GM19372 (cell line): ENCODE data around the gene C5orf15.
"Not testable (repeated sequence)": the region's sequence is repeated elsewhere in the genome, so short reads cannot be mapped to it uniquely, and the experiment has no call there.

ENCODE experiments used
- ATAC-seq: cut with Tn5 transposase; IDR thresholded peaks from one replicate; pipeline ENCODE4 v1.9.1; 2021; ENCODE audit warnings: mild to moderate bottlenecking, low read depth, moderate library complexity; ENCODE audit not compliant: unreplicated experiment

C5orf15 gene

DNA sequence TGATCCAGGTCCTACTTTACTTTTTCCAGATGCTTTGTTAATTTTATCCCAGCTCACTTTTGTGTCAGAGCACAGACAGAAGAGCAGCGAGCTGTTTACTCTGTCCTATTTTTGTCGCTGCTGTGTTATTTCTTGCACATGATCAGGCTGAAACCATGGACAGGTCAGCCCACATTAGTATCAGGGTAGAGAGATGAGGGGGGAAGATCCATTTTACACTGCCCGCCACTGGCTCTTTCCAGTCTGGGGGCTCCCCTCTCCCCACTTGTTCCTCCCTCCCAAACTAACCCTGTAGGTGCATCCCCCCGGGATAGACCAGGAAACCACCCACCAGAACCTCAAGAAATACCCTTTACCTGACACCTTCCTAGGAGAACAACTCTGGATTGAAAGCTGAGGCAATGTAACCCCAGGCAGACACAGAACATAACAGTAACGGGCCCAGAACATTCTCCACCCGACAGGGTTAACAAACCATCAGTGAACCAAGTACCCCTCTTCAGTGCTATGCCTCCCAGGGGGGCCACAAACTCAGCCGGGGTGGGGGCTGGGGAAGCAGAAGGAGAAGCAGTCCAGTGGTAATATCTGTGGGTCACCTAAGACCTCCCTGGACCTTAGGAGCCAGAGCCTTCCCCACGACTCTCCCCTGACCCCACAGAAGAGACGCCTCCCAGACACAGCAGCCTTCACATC is 26.0 kb upstream of the C5orf15 start:
- no peak for ATAC-seq

DNA sequence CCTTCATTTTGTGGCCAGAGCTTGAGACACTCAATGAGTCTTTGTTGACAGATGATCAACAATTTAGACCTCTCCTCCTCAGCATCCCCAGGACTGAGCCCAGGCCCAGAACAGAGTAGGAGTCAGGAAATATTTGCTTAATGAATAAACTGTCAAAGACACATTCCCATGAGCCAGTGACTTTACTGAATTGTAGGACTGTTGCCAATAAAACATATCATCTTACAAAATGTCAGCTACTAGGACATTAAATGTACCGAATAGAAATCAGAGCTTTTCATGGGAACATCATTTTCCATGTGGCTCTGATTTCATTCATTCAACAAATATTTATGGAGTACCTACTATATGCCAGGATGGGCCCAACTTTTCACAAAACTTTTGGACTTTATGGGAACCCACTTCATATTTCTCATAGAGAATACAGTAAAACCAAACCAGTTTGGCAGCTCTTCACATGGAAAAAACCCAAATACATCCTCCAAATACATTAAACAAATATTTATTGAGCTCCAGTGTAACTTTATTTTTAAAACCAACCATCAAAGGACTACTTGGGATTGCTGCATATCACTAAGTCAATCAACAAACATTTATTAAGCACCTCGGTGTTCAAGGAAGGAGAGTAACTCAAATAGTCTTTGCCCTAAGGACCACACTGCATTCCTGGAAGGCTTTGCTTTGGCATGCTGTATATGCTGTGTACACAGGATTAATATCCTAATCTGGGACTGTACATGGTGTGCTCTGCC is 24.9 kb upstream of the C5orf15 start:
- ATAC-seq = no peak

DNA sequence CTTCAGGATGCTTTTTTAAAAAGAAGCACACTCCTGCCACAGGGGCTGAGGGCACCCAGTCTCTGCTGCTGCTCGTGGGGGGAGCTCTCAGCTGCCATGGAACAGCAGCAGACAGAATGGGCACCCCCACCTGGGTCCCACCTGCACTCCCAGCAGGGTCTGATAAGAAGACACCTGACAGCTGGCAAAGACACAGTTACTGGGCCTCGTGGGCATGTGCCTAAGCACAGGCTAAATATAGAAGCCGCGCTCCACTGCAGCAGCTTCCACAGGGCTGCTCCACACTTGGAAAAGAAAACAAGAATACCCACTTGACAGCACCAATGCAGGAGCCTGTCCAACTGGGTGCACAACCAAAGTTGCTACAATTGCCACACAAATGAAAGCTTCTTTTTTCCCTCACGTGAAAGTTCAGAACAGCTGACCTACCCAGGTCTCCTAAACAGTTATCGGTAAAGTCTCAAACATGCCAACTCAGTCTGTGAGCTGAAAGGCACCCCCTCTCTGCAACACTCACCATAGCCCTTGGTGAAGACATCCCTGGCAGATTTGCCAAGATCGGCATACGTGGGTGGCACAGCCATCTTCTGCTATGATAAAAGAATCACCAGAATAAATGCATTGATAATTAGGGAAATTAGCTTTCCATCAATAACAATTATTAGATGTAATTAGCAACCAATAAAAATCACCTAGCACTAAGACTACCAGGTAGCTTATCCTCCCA is 24.2 kb upstream of the C5orf15 start:
- ATAC-seq = no peak

DNA sequence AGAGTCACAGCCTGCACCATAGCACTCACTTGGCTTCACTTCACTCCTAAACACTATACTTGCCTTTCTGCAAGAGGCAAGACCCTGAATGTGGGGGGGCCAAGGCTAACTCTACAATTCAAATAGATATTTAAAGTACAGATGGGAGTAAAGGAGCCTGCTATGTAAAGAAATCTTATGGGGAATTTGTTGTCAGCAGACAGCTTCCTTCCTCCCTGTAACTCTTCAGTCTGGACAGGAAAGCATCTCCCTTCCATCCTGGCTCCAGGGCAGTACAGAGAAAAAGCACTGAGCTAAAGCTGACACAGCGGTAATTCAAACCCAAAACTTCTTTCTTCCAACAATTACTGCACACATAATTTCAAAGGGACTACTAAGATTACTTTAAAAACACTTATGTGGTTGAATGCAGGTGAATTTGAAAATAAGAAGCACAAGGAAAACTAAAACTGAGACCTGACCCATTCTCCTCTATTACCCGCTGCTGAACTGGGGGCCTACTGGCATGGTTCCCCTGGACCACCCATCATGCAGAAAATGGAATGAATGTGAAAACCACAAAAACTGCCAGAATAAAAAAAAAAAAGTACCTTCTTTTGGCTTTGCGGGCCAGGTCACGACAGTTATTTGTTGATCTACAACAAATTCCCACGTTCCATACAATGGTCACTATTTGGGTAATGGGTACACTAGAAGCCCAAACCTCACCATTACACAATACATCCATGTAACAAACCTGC is 22.9 kb upstream of the C5orf15 start:
- no peak for ATAC-seq

DNA sequence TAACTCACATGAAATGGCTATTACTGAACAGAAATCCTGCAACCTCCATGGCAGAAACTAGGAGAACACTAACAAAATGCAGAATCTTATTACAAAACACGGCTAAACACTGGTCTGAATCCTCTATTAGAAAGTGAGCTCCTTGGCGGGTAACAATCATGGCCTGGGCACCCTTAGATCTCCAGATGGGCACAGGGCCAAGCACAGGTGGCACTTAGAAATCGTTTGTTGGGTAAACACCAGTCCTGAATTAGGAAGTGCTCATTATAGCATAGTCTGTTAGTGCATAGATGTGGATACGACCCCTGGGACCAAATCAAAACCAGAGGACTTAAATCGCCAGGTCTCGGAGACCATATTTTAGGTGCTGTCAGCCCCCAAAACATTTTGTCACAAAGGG is 22.0 kb upstream of the C5orf15 start:
- ATAC-seq = no peak

DNA sequence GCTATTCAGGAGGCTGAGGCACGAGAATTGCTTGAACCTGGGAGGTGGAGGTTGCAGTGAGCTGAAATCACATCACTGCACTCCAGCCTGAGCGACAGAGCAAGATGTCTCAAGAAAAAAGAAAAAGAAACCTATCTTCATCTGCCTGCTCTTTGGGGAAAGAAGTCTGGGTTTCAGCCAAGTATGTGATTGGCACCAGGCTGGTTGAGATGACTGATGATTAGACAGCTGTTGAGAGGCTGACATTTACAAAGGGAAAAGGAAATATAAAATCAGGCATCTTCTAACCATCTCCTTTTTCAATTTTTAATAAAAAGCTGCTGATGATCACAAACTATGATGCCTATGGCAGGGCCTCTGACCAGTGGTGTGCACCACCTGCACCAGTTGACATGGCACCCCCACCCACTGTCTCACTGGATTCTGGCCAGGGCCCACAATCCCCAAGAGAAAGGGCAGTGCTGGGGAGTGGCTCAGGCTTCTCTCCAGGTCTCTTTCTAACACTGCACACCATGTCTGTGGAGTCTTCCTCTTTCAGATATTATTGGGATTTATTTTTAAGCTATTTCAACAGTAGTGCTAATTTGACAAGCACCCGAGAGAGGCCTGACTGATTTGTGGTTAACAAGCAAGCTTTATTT is 17.2 kb upstream of the C5orf15 start:
- no peak for ATAC-seq

DNA sequence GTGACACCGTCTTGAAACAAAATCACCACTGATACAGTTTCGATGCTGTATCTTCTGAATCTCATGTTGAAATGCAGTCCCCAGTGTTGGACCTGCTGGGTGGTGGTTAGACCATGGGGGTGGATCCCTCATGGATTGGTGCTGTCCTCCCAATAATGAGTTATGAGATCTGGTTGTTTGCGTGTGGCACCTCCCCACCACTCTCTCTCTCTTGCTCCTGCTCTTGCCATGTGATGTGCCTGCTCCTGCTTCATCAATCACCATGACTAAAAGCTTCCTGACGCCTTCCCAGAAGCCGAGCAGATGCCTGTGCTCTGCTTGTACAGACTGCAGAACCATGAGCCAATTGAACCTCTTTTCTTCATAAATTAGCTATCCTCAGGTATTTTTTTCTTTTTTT is 15.2 kb upstream of the C5orf15 start:
- no peak for ATAC-seq

DNA sequence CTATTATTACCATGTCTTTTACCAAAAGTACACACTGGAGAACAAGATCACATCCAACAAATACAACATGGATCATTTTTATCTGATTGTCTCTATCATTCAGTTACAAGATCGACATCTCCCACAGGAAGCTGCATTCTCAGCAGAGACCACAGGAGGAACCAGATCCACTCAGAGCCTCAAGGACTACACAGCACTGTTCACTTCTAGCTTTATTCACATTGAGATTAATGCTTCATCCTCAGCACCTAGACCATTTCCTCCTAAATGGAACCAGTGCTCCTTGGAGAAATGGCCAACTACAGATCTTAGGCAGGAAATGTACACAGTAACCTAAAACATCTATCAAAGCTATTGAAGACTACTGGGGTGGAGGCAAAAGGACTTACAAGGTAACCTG is 13.3 kb upstream of the C5orf15 start:
- no peak for ATAC-seq

DNA sequence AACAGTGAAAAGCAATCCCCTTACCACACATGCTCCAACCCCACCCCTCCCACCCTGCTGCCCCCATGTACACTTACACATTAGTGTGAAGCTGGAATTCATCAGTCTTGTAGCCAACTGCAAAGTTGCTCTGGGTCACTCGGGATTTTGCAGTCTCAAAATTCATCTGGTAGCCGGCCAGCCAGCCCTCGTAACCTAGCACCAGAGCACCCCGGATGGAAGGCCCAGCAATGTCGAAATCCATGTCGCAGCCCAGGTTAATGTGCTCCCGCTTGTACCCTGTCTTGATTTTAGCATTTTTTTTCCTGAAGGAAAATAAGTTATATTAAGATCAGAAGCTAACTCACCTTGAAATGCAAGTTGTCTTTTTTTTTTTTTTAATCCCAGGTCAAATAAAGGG is 12.2 kb upstream of the C5orf15 start:
- no peak for ATAC-seq

DNA sequence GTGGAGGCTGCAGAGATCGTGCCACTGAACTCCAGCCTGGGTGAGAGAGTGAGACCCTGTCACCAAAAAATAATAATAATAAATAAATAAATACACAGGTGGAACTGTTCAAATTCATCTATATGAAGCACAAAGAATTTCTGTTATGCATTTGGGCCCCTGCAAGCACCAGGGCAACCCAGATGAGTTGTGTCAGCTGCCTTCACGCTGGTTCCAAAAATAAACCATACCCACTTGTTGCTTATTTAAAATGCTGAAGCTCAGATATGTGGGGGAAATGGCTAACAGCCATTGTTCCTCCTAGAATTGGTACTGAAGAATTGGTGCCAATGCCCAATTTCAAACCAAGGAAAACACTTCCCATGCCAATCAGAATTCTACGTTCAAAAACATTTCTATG is 10.5 kb upstream of the C5orf15 start:
- no peak for ATAC-seq

DNA sequence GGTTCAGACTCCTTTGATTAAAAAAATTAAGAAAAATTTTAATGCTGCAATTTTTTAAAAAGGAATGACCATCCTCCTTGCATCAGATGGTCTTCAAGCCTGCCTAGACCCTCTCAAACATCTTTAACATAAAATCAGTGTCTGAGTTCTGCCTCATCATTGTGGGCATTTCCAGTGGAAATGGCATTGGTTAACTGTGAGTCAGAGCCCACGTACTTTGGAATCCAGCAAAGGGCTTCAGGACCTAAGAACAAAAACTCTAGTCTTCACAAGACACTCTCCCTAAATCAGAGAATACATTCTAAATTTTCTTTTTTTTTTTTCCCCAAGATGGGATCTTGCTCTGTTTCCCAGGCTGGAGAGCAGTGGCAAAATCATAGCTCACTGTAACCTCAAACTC is 9.4 kb upstream of the C5orf15 start:
- no peak for ATAC-seq

DNA sequence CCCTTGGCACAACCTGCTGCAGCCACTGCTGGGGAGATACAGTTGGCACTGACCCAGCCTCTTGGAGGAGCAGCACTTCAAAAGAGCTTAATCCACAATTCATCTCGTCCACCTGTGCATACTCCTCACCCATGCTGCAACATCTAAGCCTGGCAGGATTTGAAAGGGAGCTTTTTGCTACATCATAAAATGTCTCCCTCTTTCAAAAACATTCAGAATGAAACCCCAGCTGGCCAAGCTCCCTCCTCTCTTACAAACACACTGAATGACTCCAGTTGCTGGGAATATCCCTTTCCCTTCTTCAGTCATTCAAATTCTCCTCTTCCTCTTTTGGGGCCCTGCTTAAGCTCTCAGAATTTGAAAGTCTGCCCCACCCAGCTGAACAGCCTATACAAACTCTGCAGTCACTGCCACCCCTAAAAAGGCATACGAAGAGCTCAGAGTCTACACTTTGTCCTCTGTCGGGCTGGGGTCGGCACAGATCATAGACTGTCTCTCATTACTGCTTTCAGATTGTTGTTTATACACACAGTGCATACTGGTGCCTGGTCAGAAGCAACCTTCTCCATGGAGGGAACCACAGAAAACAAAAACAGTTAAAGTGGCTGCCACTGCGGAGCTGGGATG is 8.8 kb upstream of the C5orf15 start:
- no peak for ATAC-seq

DNA sequence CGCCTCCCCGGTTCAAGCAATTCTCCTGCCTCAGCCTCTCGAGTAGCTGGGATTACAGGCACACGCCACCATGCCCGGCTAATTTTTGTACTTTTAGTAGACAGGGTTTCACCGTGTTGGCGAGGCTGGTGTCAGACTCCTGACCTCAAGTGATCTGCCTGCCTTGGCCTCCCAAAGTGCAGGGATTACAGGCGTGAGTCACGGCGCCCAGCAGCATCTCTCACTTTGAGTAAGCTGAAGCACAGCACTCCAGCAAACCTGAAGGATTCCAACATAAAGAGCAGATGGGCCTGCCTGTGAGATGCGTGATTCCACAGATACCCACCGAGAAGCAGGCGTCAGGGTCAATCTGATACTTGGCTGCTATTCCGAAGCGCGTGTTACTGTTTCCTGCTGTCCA is 7.1 kb upstream of the C5orf15 start:
- ATAC-seq = not testable (repeated sequence)

DNA sequence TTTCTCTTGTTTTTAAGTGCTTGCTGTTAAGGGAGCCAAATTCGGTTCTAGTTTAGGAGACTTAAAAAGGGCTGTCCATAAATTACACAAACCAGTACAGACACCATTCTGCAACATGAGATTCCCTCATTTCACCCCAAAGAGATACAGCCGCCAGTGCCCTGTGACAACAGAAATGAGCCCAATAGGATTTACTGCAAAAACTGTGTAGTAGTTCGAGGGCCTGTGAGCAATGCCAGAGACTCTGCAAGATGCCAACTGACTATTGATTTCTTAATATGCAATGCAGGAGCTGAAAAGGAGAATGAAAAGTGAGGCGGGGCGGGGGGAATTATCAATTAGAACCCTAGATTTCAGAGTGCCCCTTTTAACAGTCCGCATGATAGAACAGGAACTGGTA is 5.7 kb upstream of the C5orf15 start:
- no peak for ATAC-seq

DNA sequence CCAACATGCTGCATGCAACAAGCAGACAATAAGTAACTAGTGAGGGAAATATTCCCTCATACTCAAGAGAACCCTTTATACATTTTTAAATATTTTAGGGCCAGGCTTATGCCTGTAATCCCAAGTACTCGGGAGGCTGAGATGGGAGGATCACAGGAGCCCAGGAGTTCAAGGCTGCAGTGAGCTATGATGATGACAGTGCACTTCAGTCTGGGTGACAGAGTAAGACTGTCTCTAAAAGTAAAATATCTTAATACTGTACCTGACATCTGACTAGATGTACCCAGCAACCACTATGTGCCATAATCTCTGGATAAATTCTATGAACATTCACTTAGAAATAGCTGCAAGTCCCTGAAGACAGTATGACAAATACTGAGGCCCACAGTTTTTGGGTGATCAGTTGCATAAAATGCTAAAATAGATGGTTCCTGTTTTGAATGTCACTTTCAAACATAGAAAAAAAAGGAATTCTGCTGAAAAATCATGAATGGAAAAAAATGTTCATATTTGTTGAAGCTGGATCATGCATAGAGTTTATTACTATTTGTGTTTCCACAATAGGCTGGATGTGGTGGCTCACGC is 2.0 kb upstream of the C5orf15 start:
- ATAC-seq = no peak

DNA sequence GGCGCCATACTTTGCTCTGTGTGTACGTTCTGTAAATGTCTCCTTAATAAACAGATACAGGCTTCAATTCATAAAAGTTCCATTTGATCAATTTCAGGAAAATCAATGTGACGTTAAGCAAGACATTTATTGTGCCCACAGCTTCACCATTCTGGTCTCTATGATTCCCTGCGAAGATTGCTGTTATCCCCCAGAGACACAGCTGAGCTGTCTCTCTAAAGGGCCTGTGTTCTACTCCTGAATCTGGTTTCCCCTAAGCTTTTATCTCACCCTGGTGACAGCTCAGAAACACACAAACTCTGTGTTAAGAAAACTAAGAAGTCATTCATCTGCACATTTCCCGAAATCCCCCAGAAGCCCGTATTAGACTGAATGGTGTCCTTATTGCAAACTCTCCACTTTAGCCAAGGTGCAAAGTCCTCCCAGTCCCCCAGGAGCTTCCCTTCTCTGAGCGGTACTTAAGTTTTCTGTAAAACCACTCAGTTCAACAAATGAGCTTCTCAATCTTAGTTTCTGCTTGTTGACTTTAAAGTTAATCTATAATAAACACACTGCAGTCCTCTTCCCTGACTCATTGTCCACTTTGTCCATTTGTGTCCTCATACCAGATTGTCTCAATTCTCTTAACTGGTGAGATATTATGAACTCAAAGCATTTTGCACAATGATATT is 1.4 kb upstream of the C5orf15 start:
- no peak for ATAC-seq

DNA sequence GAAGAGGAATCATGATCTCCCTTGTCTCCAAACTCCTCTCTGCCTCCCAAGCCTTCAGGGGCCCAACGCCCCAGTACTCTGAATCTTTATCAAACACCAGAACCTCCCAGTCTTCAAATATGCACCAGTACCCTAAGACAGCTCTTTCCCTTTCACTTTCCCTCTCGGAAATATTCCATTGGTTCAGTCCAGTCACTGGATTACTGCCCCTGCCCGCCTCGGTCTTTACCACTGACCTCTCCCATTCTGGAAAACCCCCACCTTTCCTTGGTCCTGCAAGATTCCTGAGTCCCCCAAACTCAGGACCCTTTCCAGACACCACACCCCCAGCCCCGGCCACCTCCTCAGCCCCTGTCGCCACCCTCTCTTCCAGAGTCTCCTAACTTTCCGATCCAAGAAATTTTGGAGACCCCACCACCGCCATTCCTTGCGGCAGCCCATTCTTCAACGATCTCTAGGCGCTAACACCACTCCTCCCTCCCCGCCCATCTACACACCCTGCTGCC is 674 bp downstream of the C5orf15 start:
- ATAC-seq = peak; percentile 5

DNA sequence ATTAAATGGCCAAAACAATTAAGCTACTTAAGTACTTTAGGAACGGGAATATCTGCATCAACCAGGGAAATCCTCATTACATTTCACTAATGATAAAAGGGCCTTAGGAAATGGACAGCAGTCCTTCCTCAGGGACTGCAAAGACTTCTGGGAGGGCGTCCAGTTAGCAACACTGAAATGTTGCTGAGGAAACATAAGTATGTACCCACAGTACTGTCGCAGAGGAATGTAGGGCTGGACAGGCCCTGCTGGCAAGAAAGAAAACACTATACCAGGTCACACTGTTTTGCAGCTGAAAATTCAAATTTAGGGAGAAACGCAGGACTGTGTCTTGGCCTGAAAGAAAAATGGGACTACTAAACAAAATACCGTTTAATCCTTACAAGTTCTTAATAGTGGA is 1.3 kb downstream of the C5orf15 start:
- no peak for ATAC-seq

DNA sequence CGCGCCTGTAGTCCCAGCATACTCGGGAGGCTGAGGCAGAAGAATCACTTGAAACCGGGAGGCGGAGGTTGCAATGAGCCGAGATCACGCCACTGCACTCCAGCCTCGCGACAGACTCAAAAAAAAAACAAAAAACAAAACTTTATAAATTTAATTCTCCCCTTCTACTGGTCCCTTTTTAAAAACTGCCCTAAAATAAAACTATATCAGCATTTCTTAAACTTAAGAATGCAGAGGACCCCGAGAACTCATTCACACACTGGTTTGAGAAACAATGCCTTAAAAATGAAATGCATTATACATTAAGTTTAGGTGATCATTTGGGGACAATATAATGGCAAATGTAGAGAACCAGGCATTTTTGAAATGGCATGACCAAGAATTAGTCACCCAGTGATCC is 2.3 kb downstream of the C5orf15 start:
- no peak for ATAC-seq
